ENCODE results near the gene INPP5K.

- no peak for TF ChIP-seq CTCF (IDR thresholded peaks at IDR 0.05; ENCODE audit: low read depth, low read length, poor library complexity, severe bottlenecking)
- TF ChIP-seq EZH2phosphoT487 (IDR thresholded peaks at IDR 0.05; ENCODE audit: borderline replicate concordance, low read length) = no peak
Measured at GRCh38 chr17:1551741-1552140, 35.3 kb upstream of the INPP5K start.

Data from DOHH2 (cell line).